ENCODE data around the gene RERE. TPM values are rescaled to one million over a fixed set of nuclear protein-coding genes. Genes with fewer than 3 reads are reported as not detected.

Gene RERE
- total RNA-seq, 1 experiment from 2014 or later: 217 TPM

GRCh38 chr1:8477983-8478362 lies 339.5 kb downstream of the RERE start:
- CTCF ChIA-PET: no interaction called here
- no peaks in the 10 kb centered on the region; the same call in 1 of the 2 replicates for H3K4me1 ChIP-seq (ENCODE audit: control insufficient read depth, insufficient read depth, low read length)
- no TSS peak for BruUV-seq (replicated peaks)
- intact Hi-C loops (cut with micrococcal nuclease; ENCODE audit: unreplicated experiment) (no loop called here), in situ Hi-C loops (cut with HindIII; ENCODE audit: low pct_unique_long_range_greater_than_20kb, low sequenced_read_pairs) (no loop called here)
- DNase-seq (ENCODE audit: low read depth, low spot score) (no peak), ATAC-seq (no peak)
- no peak overlapping the region for H3K4me3 ChIP-seq (ENCODE audit: low read depth in 2 of 2, low read length in 2 of 2)
- TF ChIP-seq SIN3A (IDR thresholded peaks at IDR 0.05; ENCODE audit: borderline replicate concordance, insufficient read depth, low read depth, low read length) (no peak), POLR2AphosphoS5 (IDR thresholded peaks at IDR 0.05; ENCODE audit: low read depth, low read length) (no peak), CTCF (IDR thresholded peaks at IDR 0.05) (no peak), TCF7L2 (IDR thresholded peaks at IDR 0.05; ENCODE audit: low read depth, low read length) (no peak), REST (IDR thresholded peaks at IDR 0.05; ENCODE audit: insufficient read depth in 1 of 2, low read depth in 2 of 2, low read length in 1 of 2) (no peak)
- no peak overlapping the region for H3K27ac ChIP-seq (ENCODE audit: low read length)
- POLR2A ChIA-PET: interaction anchor here (0.6 kb wide), 1 partner anchor 168 kb away, joined by 4 read pairs; no protein-coding TSS in a partner anchor
- no peaks in the 10 kb centered on the region for H3K36me3 ChIP-seq (ENCODE audit: control insufficient read depth, insufficient read depth, low read length)
- no peaks in the 10 kb centered on the region for H3K27me3 ChIP-seq (ENCODE audit: control insufficient read depth, insufficient read depth, low read length)
- H3K9me3 ChIP-seq (ENCODE audit: control insufficient read depth, insufficient read depth, low read depth, low read length): no peaks in the 10 kb centered on the region

GRCh38 chr1:8477166-8477982 lies 340.1 kb downstream of the RERE start:
- no peaks in the 10 kb centered on the region for H3K36me3 ChIP-seq (ENCODE audit: control insufficient read depth, insufficient read depth, low read length)
- BruUV-seq (replicated peaks): no TSS peak
- no peaks in the 10 kb centered on the region for H3K9me3 ChIP-seq (ENCODE audit: control insufficient read depth, insufficient read depth, low read depth, low read length)
- ATAC-seq: no peak
- ChIA-PET POLR2A (interaction anchor here (0.6 kb wide), 1 partner anchor 169 kb away, joined by 4 read pairs; no protein-coding TSS in a partner anchor), CTCF (no interaction called here)
- TF ChIP-seq SIN3A (IDR thresholded peaks at IDR 0.05; ENCODE audit: borderline replicate concordance, insufficient read depth, low read depth, low read length) (no peak), POLR2AphosphoS5 (IDR thresholded peaks at IDR 0.05; ENCODE audit: low read depth, low read length) (no peak), REST (IDR thresholded peaks at IDR 0.05; ENCODE audit: insufficient read depth in 1 of 2, low read depth in 2 of 2, low read length in 1 of 2) (no peak), TCF7L2 (IDR thresholded peaks at IDR 0.05; ENCODE audit: low read depth, low read length) (no peak), CTCF (IDR thresholded peaks at IDR 0.05) (no peak)
- no peaks in the 10 kb centered on the region for H3K27me3 ChIP-seq (ENCODE audit: control insufficient read depth, insufficient read depth, low read length)
- no peak overlapping the region for H3K27ac ChIP-seq (ENCODE audit: low read length)
- intact Hi-C loops (cut with micrococcal nuclease; ENCODE audit: unreplicated experiment) (no loop called here), in situ Hi-C loops (cut with HindIII; ENCODE audit: low pct_unique_long_range_greater_than_20kb, low sequenced_read_pairs) (no loop called here)
- no peak overlapping the region for H3K4me3 ChIP-seq (ENCODE audit: low read depth in 2 of 2, low read length in 2 of 2)
- no peaks in the 10 kb centered on the region for H3K4me1 ChIP-seq (ENCODE audit: control insufficient read depth, insufficient read depth, low read length)
- DNase-seq (ENCODE audit: low read depth, low spot score): no peak

All from Panc1 (cell line).